K562 (cell line): ENCODE results near the gene AGBL1. TPM values are rescaled to one million over a fixed set of nuclear protein-coding genes. Genes with fewer than 3 reads are reported as not detected.

Experiments used
- ATAC-seq: fragments of 200-7000 bp; cut with Tn5 transposase; 3 replicates; pipeline ENCODE4 v1.9.1; 2020; ENCODE audit warnings: moderate library complexity
- BruUV-seq: library from RNA; stranded (reverse); fragments of 400-500 nt; replicated peaks from 2 replicates; lab custom pipeline; 2021; lab: Mats Ljungman, UMichigan
- CTCF ChIA-PET: fragments of 300-600 bp; formaldehyde crosslinking; extraction: SDS; loops from one replicate; lab custom pipeline; 2021; ENCODE audit warnings: low intra/inter-chr PET ratio; lab: Yijun Ruan, JAX
- POLR2A ChIA-PET: fragments of 300-600, 350-650 bp; sonication (Branson Sonifier 250); formaldehyde crosslinking; extraction: SDS; loops from one replicate; lab custom pipeline; 2021; ENCODE audit warnings: antibody characterized with exemption, inconsistent platforms; lab: Yijun Ruan, JAX
- DNase-seq, 4 experiments: peaks; one replicate each; pipeline versions ENCODE4 v3.0.0 to v3.0.0-alpha.2; 2011 to 2018; ENCODE audit warnings: low spot score in 3 of 4, mixed read lengths in 3 of 4; ENCODE audit errors: extremely low read depth in 1 of 4
- FAIRE-seq: peaks from 2 replicates; lab custom pipeline; 2011; peaks lifted over from hg19 to GRCh38; lab: Jason Lieb, UNC
- H2AFZ ChIP-seq: 2 replicates; pipeline ENCODE4 v1.6.0; 2011; ENCODE audit warnings: low read depth, low read length, control low read depth, inconsistent platforms
- H3K27ac ChIP-seq: fragments of 200-600 bp; 3 replicates; pipeline ENCODE4 v1.8.0; 2011; ENCODE audit warnings: low read depth, mild to moderate bottlenecking, control low read depth, inconsistent platforms, low read length, moderate library complexity, mixed read lengths; ENCODE audit errors: extremely low read depth
- H3K27me3 ChIP-seq, 2 experiments: fragments of 300-600 bp in 1 of 2; 2 replicates in 1 of 2; 3 replicates in 1 of 2; pipeline versions ENCODE4 v1.6.0 to v1.8.0; 2011; ENCODE audit warnings: inconsistent platforms in 2 of 2, low read length in 2 of 2, mild to moderate bottlenecking in 1 of 2, mixed read lengths in 1 of 2, moderate library complexity in 1 of 2; ENCODE audit not compliant: control insufficient read depth in 2 of 2, insufficient read depth in 2 of 2
- H3K36me3 ChIP-seq: fragments of 300-600 bp; 3 replicates; pipeline ENCODE4 v1.8.0; 2011; ENCODE audit warnings: mild to moderate bottlenecking, low read length, inconsistent platforms; ENCODE audit not compliant: control insufficient read depth, insufficient read depth
- H3K4me1 ChIP-seq, 2 experiments: fragments of 200-600 bp in 1 of 2; replicated peaks in 1 of 2; 2 replicates in 1 of 2; 3 replicates in 1 of 2; pipeline versions ENCODE4 v1.5.1 to v1.8.0; 2011; ENCODE audit warnings: inconsistent platforms in 2 of 2, low read length in 2 of 2, mild to moderate bottlenecking in 1 of 2, mixed read lengths in 1 of 2, moderate library complexity in 1 of 2; ENCODE audit not compliant: control insufficient read depth in 2 of 2, insufficient read depth in 2 of 2
- H3K4me2 ChIP-seq: 2 replicates; pipeline ENCODE4 v1.6.1; 2011; ENCODE audit warnings: low read length, control low read depth, inconsistent platforms, mixed read lengths; ENCODE audit not compliant: insufficient read depth
- H3K4me3 ChIP-seq: fragments of 200-600 bp; sonication (generic), shearing (Covaris generic); 2 replicates; pipeline ENCODE4 v1.5.1; 2016; ENCODE audit warnings: control low read depth, inconsistent platforms
- H3K79me2 ChIP-seq: fragments of 200-600 bp; 3 replicates; pipeline ENCODE4 v1.8.0; 2011; ENCODE audit warnings: low read length, inconsistent platforms; ENCODE audit not compliant: control insufficient read depth, insufficient read depth
- H3K9ac ChIP-seq, 2 experiments: 2 replicates each; pipeline versions ENCODE4 v1.6.0 to v1.6.1; 2011; ENCODE audit warnings: low read depth in 2 of 2, low read length in 2 of 2, control low read depth in 1 of 2, inconsistent platforms in 1 of 2, mild to moderate bottlenecking in 1 of 2, mixed read lengths in 1 of 2; ENCODE audit not compliant: insufficient read depth in 1 of 2
- H3K9me1 ChIP-seq: one replicate; pipeline ENCODE4 v1.6.0; 2011; ENCODE audit warnings: inconsistent platforms, mild to moderate bottlenecking, low read length, moderate library complexity; ENCODE audit not compliant: control insufficient read depth, insufficient read depth
- H3K9me3 ChIP-seq: replicated peaks from 2 replicates; pipeline ENCODE4 v1.5.1; 2011; ENCODE audit warnings: low read depth, low read length, inconsistent platforms; ENCODE audit not compliant: control insufficient read depth, insufficient read depth
- H4K20me1 ChIP-seq: replicated peaks from 2 replicates; pipeline ENCODE4 v1.6.1; 2011; ENCODE audit warnings: low read length, inconsistent platforms, mixed read lengths; ENCODE audit not compliant: control insufficient read depth, insufficient read depth
- ADNP ChIP-seq: fragments of 200-800 bp; sonication (Bioruptor generic); IDR thresholded peaks from 2 replicates; pipeline ENCODE4 v1.6.1; 2016; ENCODE audit warnings: missing genetic modification characterization, missing compliant biosample characterization
- CBFA2T2 ChIP-seq: fragments of 450-650 bp; conservative IDR thresholded peaks from 2 replicates; pipeline ENCODE4 v1.6.1; 2017; ENCODE audit warnings: mild to moderate bottlenecking
- CBFA2T3 ChIP-seq: fragments of 450-650 bp; IDR thresholded peaks from 2 replicates; pipeline ENCODE4 v1.6.1; 2017
- CBX8 ChIP-seq: fragments of 200-600 bp; sonication (generic); IDR thresholded peaks from 2 replicates; pipeline ENCODE4 v1.6.1; 2012; ENCODE audit warnings: borderline replicate concordance, mixed run types, low read depth, mild to moderate bottlenecking, moderate library complexity, mixed read lengths, low read length, control low read depth, inconsistent platforms; ENCODE audit not compliant: poor library complexity, severe bottlenecking; ENCODE audit errors: extremely low read depth
- MTA2 ChIP-seq: fragments of 450-650 bp; IDR thresholded peaks from 2 replicates; pipeline ENCODE4 v1.6.1; 2016; ENCODE audit warnings: low read depth
- SMC3 ChIP-seq: conservative IDR thresholded peaks from 2 replicates; pipeline ENCODE4 v1.6.1; 2011; ENCODE audit warnings: low read depth, low read length, improper control_type of control experiment; ENCODE audit not compliant: insufficient read depth
- TAF1 ChIP-seq: IDR thresholded peaks from 2 replicates; pipeline ENCODE4 v1.6.1; 2011; ENCODE audit warnings: mild to moderate bottlenecking, low read length, moderate library complexity; ENCODE audit not compliant: insufficient read depth, control insufficient read depth, severe bottlenecking; ENCODE audit errors: extremely low read depth
- ZKSCAN3 ChIP-seq: fragments of 250-450 bp; sonication (Bioruptor Pico); IDR thresholded peaks from 2 replicates; pipeline ENCODE4 v1.4.0; 2020
- ZNF12 ChIP-seq: sonication (generic); formaldehyde crosslinking; IDR thresholded peaks from 2 replicates; pipeline ENCODE4 v1.4.0; 2020; ENCODE audit warnings: mild to moderate bottlenecking, missing genetic modification reagents
- ZNF197 ChIP-seq: fragments of 200-800 bp; sonication (Bioruptor generic); IDR thresholded peaks from 2 replicates; pipeline ENCODE4 v1.6.1; 2016; ENCODE audit warnings: low read depth, missing genetic modification characterization, missing compliant biosample characterization
- ZNF695 ChIP-seq: fragments of 450-650 bp; formaldehyde crosslinking; IDR thresholded peaks from 2 replicates; pipeline ENCODE4 v1.4.0; 2020; ENCODE audit warnings: mild to moderate bottlenecking, moderate library complexity
- ZNF785 ChIP-seq: fragments of 250-450 bp; sonication (Bioruptor Pico); IDR thresholded peaks from 2 replicates; pipeline ENCODE4 v1.4.0; 2020; ENCODE audit warnings: mild to moderate bottlenecking
- ZNF79 ChIP-seq: fragments of 250-450 bp; sonication (Bioruptor Pico); IDR thresholded peaks from 2 replicates; pipeline ENCODE4 v1.4.0; 2020; ENCODE audit warnings: low read depth, mild to moderate bottlenecking, moderate library complexity
- WGBS: fragments of 100-300 bp; shearing (Covaris generic); methylation state at CpG from one replicate; pipeline ENCODE4 v1.1.6; 2016; ENCODE audit warnings: low coverage, mixed read lengths; ENCODE audit not compliant: insufficient coverage; ENCODE audit errors: missing lambda C conversion rate; 5-methylcytosine and 5-hydroxymethylcytosine counted together
- in situ Hi-C: fragments of 300-500 bp; cut with MboI; formaldehyde crosslinking; loops from 4 replicates; pipeline ENCODE4 v1.15.0; 2018; ENCODE audit warnings: inconsistent platforms, mixed read lengths
- intact Hi-C: fragments of 100-400 bp; cut with micrococcal nuclease; formaldehyde crosslinking; loops from 2 replicates; pipeline ENCODE4 v1.14.2; 2022
- polyA plus RNA-seq, 8 experiments: library from polyadenylated mRNA; depleted of rRNA in 4 of 8; stranded (reverse) in 5 of 8; unstranded in 3 of 8; fragments of >200 nt; fragmentation: Nextera tagmentation in 2 of 8; fragmentation: Illumina TruSeq in 1 of 8; extraction: Ambion mirVana in 2 of 8; extraction: Trizol in 1 of 8; gene quantifications; 2 replicates each; pipeline versions ENCODE4 v1.2.1 to v1.2.3, GENCODE V29; 2011 to 2014; ENCODE audit warnings: inconsistent platforms in 1 of 8, missing spikeins in 1 of 8
- total RNA-seq, 7 experiments: library from RNA; depleted of rRNA in 6 of 7; stranded (reverse); fragments of >200 nt in 6 of 7; fragmentation: Illumina TruSeq in 2 of 7; extraction: Trizol in 2 of 7; gene quantifications; 2 replicates each; pipeline versions ENCODE4 v1.2.1 to v1.2.3, GENCODE V29; 2011 to 2021; ENCODE audit warnings: low replicate concordance in 1 of 7
- TF ChIP-seq, protein P1 (sequence below): fragments of 450-650 bp; IDR thresholded peaks from 2 replicates; pipeline ENCODE4 v1.6.1; 2016; ENCODE audit warnings: antibody characterized with exemption

AGBL1 gene
- total and polyA plus RNA-seq, 9 of the 15 experiments (the other 6 are each of a cell fraction or from before 2014, with no cell fraction given): not detected

DNA sequence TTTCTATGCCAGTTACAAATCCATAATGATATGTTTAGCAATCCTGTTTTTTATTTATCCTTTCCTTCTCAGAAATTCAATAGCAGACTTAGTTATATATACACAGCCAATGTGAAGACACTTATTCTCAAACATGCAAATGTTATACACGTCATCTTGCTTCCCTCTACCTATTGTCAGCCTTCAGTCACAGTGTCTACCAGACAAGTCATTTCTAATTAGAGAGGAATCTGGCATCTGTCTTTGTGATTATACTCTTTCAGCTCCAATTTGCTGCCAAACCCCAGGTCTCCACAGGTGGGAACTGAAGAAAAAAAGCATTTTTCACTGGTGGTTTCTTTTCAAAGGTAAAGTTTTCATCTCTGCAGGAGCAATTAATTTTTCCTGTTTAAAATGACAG is 793.1 kb downstream of the AGBL1 start:
- Histone ChIP-seq H3K9me1 (no peaks in the 10 kb centered on the region), H3K4me3 (no peak overlapping the region)

DNA sequence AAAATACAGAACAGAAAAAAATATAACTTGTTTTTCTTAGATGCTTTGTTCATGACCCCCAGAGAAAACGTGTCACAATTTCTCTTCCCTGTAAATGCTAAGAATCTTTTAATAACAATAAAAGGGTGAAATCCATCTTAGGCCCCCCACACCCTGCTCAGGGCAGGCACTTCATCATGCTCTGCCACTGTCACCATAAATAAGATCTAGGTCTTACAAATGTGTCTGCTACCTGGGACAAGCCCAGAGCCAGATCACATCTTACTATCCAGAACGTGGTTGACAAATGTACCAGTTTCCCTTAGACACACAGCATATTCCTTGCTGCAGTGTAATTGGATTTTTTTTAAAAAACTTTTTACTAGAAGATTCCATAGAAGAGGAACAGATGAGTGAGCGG is 795.4 kb downstream of the AGBL1 start:
- no peak overlapping the region for H3K27ac ChIP-seq

More for the DNA sequence above, 793.1 kb downstream of the AGBL1 start:
- WGBS: 0% methylated on average over 1 of the region's 1 CpG
- Histone ChIP-seq H3K9me3 (no peaks in the 10 kb centered on the region), H3K36me3 (no peaks in the 10 kb centered on the region), H3K27me3 (no peaks in the 10 kb centered on the region), H2AFZ (no peak overlapping the region), H3K79me2 (no peaks in the 10 kb centered on the region), H3K4me2 (no peak overlapping the region), H3K4me1 (no peaks in the 10 kb centered on the region), H4K20me1 (no peaks in the 10 kb centered on the region), H3K9ac (no peak overlapping the region), H3K27ac (no peak overlapping the region)
- in situ Hi-C loops: no loop called here
- BruUV-seq: no TSS peak
- DNase-seq (no peak), ATAC-seq (no peak), FAIRE-seq (no peak)
- CTCF ChIA-PET: no interaction called here
- TF ChIP-seq TAF1 (no peak), ZNF785 (no peak), ADNP (tag) (no peak), ZNF197 (CRISPR knock-in tag) (no peak), ZNF695 (CRISPR knock-in tag) (no peak), MTA2 (no peak), ZNF79 (CRISPR knock-in tag) (no peak), ZKSCAN3 (CRISPR knock-in tag) (no peak), ZNF12 (CRISPR knock-in tag) (no peak), SMC3 (no peak), CBX8 (no peak), CBFA2T3 (no peak), CBFA2T2 (no peak)
- POLR2A ChIA-PET: no interaction called here
- intact Hi-C loops: no loop called here

More for the DNA sequence above, 795.4 kb downstream of the AGBL1 start:
- Histone ChIP-seq H3K36me3 (no peaks in the 10 kb centered on the region), H3K9me1 (no peaks in the 10 kb centered on the region), H4K20me1 (no peaks in the 10 kb centered on the region), H3K9me3 (no peaks in the 10 kb centered on the region), H3K9ac (no peak overlapping the region), H3K4me3 (no peak overlapping the region), H3K4me2 (no peak overlapping the region), H3K4me1 (no peaks in the 10 kb centered on the region), H2AFZ (no peak overlapping the region), H3K27me3 (no peaks in the 10 kb centered on the region), H3K79me2 (no peaks in the 10 kb centered on the region)
- ChIA-PET POLR2A (no interaction called here), CTCF (no interaction called here)
- intact Hi-C loops: no loop called here
- FAIRE-seq (no peak), DNase-seq (no peak), ATAC-seq (no peak)
- BruUV-seq: no TSS peak
- 0% methylated on average over 3 of the region's 3 CpGs for WGBS
- TF ChIP-seq, protein P1, sequence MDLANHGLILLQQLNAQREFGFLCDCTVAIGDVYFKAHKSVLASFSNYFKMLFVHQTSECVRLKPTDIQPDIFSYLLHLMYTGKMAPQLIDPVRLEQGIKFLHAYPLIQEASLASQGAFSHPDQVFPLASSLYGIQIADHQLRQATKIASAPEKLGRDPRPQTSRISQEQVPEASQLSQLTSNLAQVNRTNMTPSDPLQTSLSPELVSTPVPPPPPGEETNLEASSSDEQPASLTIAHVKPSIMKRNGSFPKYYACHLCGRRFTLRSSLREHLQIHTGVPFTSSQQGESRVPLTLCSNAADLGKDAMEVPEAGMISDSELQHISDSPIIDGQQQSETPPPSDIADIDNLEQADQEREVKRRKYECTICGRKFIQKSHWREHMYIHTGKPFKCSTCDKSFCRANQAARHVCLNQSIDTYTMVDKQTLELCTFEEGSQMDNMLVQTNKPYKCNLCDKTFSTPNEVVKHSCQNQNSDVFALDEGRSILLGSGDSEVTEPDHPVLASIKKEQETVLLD: no peak
- TF ChIP-seq, all 486 proteins: peak for 0
- in situ Hi-C loops: no loop called here
